Measurements from ENCODE around the gene SNX10. TPM values are rescaled to one million over a fixed set of nuclear protein-coding genes. Genes with fewer than 3 reads are reported as not detected.

SNX10 gene
- total and polyA plus RNA-seq, 2 of the 8 experiments (the other 6 are each of a cell fraction or from before 2014, with no cell fraction given), result 4.4 to 9.6 TPM

- no peak for TF ChIP-seq TBP (IDR thresholded peaks at IDR 0.05; ENCODE audit: low read depth, low read length)
- peak; percentile 17 to 61 (median 56) for TF ChIP-seq CTCF (IDR thresholded peaks at IDR 0.05; ENCODE audit: control extremely low read depth in 1 of 3, insufficient read depth in 1 of 3, low read depth in 1 of 3, low read length in 3 of 3)
- no peak for TF ChIP-seq KDM4A (IDR thresholded peaks at IDR 0.05; ENCODE audit: low read depth, low read length, severe bottlenecking)
- TF ChIP-seq RAD21 (IDR thresholded peaks at IDR 0.05 in 1 of 2, conservative IDR thresholded peaks at IDR 0.05 in 1 of 2; ENCODE audit: low read depth in 2 of 2, low read length in 2 of 2), result peak; percentile 61 to 70
- no peak for TF ChIP-seq SRF (IDR thresholded peaks at IDR 0.05; ENCODE audit: low read depth, low read length)
- TF ChIP-seq SP2 (IDR thresholded peaks at IDR 0.05; ENCODE audit: low read length), result no peak
- no peak for TF ChIP-seq RNF2 (IDR thresholded peaks at IDR 0.05; ENCODE audit: borderline replicate concordance, low read depth, low read length, missing control alignments, poor library complexity, severe bottlenecking)
- TF ChIP-seq, protein P1, sequence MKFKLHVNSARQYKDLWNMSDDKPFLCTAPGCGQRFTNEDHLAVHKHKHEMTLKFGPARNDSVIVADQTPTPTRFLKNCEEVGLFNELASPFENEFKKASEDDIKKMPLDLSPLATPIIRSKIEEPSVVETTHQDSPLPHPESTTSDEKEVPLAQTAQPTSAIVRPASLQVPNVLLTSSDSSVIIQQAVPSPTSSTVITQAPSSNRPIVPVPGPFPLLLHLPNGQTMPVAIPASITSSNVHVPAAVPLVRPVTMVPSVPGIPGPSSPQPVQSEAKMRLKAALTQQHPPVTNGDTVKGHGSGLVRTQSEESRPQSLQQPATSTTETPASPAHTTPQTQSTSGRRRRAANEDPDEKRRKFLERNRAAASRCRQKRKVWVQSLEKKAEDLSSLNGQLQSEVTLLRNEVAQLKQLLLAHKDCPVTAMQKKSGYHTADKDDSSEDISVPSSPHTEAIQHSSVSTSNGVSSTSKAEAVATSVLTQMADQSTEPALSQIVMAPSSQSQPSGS (IDR thresholded peaks at IDR 0.05; ENCODE audit: low read length), result no peak
- Histone ChIP-seq H4K5ac (ENCODE audit: insufficient read length, low read depth, low read length) (no peak overlapping the region), H3K23me2 (ENCODE audit: low read depth, low read length) (no peaks in the 10 kb centered on the region), H4K8ac (ENCODE audit: extremely low read depth, insufficient read depth, low read length) (no peak overlapping the region), H3K4me3 (ENCODE audit: extremely low read depth in 1 of 4, insufficient read depth in 2 of 4, low read depth in 3 of 4, low read length in 4 of 4) (no peak overlapping the region), H2BK12ac (ENCODE audit: low read depth, low read length) (no peak overlapping the region), H3K23ac (ENCODE audit: insufficient read length) (no peak overlapping the region), H4K91ac (replicated peaks; ENCODE audit: insufficient read length, low read length) (no peak overlapping the region), H2AFZ (ENCODE audit: low read length) (no peak overlapping the region), H2BK15ac (ENCODE audit: low read length) (no peak overlapping the region), H3K9me3 (ENCODE audit: insufficient read depth in 2 of 2, low read depth in 1 of 2, low read length in 1 of 2) (no peaks in the 10 kb centered on the region), H2AK5ac (ENCODE audit: low read depth, low read length) (no peak overlapping the region), H3K79me2 (ENCODE audit: control insufficient read depth in 1 of 2, insufficient read depth in 2 of 2, low read length in 2 of 2) (no peaks in the 10 kb centered on the region), H3K14ac (ENCODE audit: insufficient read length) (no peak overlapping the region), H3K79me1 (ENCODE audit: low read depth, low read length) (no peaks in the 10 kb centered on the region), H3K18ac (ENCODE audit: extremely low read depth, low read length) (no peak overlapping the region), H2BK120ac (replicated peaks; ENCODE audit: low read depth, low read length) (no peak overlapping the region), H3K36me3 (ENCODE audit: control insufficient read depth in 2 of 4, insufficient read depth in 4 of 4, low read length in 3 of 4) (no peaks in the 10 kb centered on the region), H4K20me1 (replicated peaks in 1 of 2; ENCODE audit: control insufficient read depth in 1 of 2, insufficient read depth in 2 of 2, low read length in 2 of 2) (no peaks in the 10 kb centered on the region), H3K27ac (ENCODE audit: low read depth, low read length) (no peak overlapping the region), H3K56ac (replicated peaks; ENCODE audit: insufficient read length, low read depth, low read length) (no peak overlapping the region), H3K27me3 (replicated peaks in 1 of 4; ENCODE audit: control insufficient read depth in 3 of 4, extremely low read depth in 1 of 4, insufficient read depth in 3 of 4, low read length in 3 of 4) (no peaks in the 10 kb centered on the region), H3K4me2 (ENCODE audit: insufficient read depth in 1 of 2, low read depth in 2 of 2, low read length in 2 of 2) (no peak overlapping the region), H3K4me1 (replicated peaks in 1 of 4; ENCODE audit: control insufficient read depth in 3 of 4, insufficient read depth in 4 of 4, low read length in 3 of 4) (no peaks in the 10 kb centered on the region; a peak in 2 of 7 replicates), H2BK20ac (ENCODE audit: low read length) (no peak overlapping the region), H3K9ac (replicated peaks in 1 of 4; ENCODE audit: extremely low read depth in 1 of 4, low read depth in 3 of 4, low read length in 3 of 4) (no peak overlapping the region), H2BK5ac (ENCODE audit: low read depth, low read length) (no peak overlapping the region), H3K4ac (replicated peaks; ENCODE audit: insufficient read length, low read depth, low read length) (no peak overlapping the region)
- FAIRE-seq (peak; percentile 62), DNase-seq (ENCODE audit: low read depth in 1 of 2, low spot score in 2 of 2) (no peak)
- POLR2A ChIA-PET (ENCODE audit: partially characterized antibody), result interaction anchor here (0.7 to 0.9 kb wide), 3 partner anchors 167 to 178 kb away, joined by 3 to 4 read pairs (median 3); no protein-coding TSS in a partner anchor
- CTCF ChIA-PET (ENCODE audit: partially characterized antibody), result interaction anchor here (0.6 to 2.9 kb wide), 76 partner anchors 9 to 809 kb away, joined by 3 to 59 read pairs (median 4); no protein-coding TSS in a partner anchor
- 15% methylated on average over 4 of the region's 4 CpGs; no CpG with 5 or more reads in 1 of the 2 experiments for WGBS, 2 experiments (ENCODE audit: extremely low coverage in 1 of 2, insufficient coverage in 1 of 2, insufficient read length in 1 of 2, insufficient replicate concordance in 2 of 2, low coverage in 1 of 2, low lambda C conversion rate in 2 of 2, missing lambda C conversion rate in 1 of 2)
Measured at GRCh38 chr7:26369593-26369992, 77.9 kb downstream of the SNX10 start.

All from H1 (cell line).